22Rv1 (cell line): ENCODE measurements around the gene ITGAD.

ENCODE experiments used
- ZFX ChIP-seq: fragments of 450-650 bp; IDR thresholded peaks from 2 replicates; pipeline ENCODE4 v1.6.1; 2017; ENCODE audit warnings: antibody characterized with exemption, borderline replicate concordance
- TF ChIP-seq, protein P1 (sequence below): fragments of 450-650 bp; IDR thresholded peaks from 2 replicates; pipeline ENCODE4 v1.5.1; 2017; ENCODE audit warnings: mild to moderate bottlenecking

- TF ChIP-seq, protein P1, sequence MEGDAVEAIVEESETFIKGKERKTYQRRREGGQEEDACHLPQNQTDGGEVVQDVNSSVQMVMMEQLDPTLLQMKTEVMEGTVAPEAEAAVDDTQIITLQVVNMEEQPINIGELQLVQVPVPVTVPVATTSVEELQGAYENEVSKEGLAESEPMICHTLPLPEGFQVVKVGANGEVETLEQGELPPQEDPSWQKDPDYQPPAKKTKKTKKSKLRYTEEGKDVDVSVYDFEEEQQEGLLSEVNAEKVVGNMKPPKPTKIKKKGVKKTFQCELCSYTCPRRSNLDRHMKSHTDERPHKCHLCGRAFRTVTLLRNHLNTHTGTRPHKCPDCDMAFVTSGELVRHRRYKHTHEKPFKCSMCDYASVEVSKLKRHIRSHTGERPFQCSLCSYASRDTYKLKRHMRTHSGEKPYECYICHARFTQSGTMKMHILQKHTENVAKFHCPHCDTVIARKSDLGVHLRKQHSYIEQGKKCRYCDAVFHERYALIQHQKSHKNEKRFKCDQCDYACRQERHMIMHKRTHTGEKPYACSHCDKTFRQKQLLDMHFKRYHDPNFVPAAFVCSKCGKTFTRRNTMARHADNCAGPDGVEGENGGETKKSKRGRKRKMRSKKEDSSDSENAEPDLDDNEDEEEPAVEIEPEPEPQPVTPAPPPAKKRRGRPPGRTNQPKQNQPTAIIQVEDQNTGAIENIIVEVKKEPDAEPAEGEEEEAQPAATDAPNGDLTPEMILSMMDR: no peak
- no peak for TF ChIP-seq ZFX
These were observed 46.4 kb downstream of the ITGAD start for GRCh38 chr16:31439519-31439918.
